ENCODE measurements around the gene MARCKSL1.
A peak's percentile ranks its signal among the peaks of the same experiment; 100 is the strongest.

The MARCKSL1 gene

GRCh38 chr1:32336591-32336932 is 529 bp upstream of the MARCKSL1 start:
- peaks cover 13% of the 10 kb centered on the region for H3K36me3 ChIP-seq (ENCODE audit: control insufficient read depth, insufficient read depth, low read length)
- peaks cover 3% of the 10 kb centered on the region for H3K4me1 ChIP-seq (ENCODE audit: control insufficient read depth, insufficient read depth, low read length)
- no peaks in the 10 kb centered on the region for H3K27me3 ChIP-seq (ENCODE audit: control insufficient read depth, insufficient read depth, low read length)
- no peak overlapping the region for H3K27ac ChIP-seq (ENCODE audit: low read depth, low read length)
- H3K4me3 ChIP-seq (ENCODE audit: low read length), result peak overlapping the region; percentile 44
- no peak overlapping the region for H3K9ac ChIP-seq (ENCODE audit: low read length)

- Histone ChIP-seq H3K4me1 (ENCODE audit: control insufficient read depth, insufficient read depth, low read length) (peaks cover 3% of the 10 kb centered on the region), H3K9ac (ENCODE audit: low read length) (no peak overlapping the region), H3K27me3 (ENCODE audit: control insufficient read depth, insufficient read depth, low read length) (no peaks in the 10 kb centered on the region), H3K4me3 (ENCODE audit: low read length) (peak overlapping the region; percentile 73), H3K36me3 (ENCODE audit: control insufficient read depth, insufficient read depth, low read length) (peaks cover 19% of the 10 kb centered on the region), H3K27ac (ENCODE audit: low read depth, low read length) (no peak overlapping the region)
These were observed 571 bp downstream of the MARCKSL1 start for GRCh38 chr1:32335535-32335789.

- H3K4me3 ChIP-seq (ENCODE audit: low read length), result peak overlapping the region; percentile 73
- no peaks in the 10 kb centered on the region for H3K27me3 ChIP-seq (ENCODE audit: control insufficient read depth, insufficient read depth, low read length)
- peaks cover 3% of the 10 kb centered on the region for H3K4me1 ChIP-seq (ENCODE audit: control insufficient read depth, insufficient read depth, low read length)
- peaks cover 19% of the 10 kb centered on the region for H3K36me3 ChIP-seq (ENCODE audit: control insufficient read depth, insufficient read depth, low read length)
- H3K27ac ChIP-seq (ENCODE audit: low read depth, low read length), result no peak overlapping the region
- H3K9ac ChIP-seq (ENCODE audit: low read length), result no peak overlapping the region
These were observed 1.0 kb downstream of the MARCKSL1 start for GRCh38 chr1:32334864-32335534.

GRCh38 chr1:32334274-32334861 is 1.7 kb downstream of the MARCKSL1 start:
- H3K27ac ChIP-seq (ENCODE audit: low read depth, low read length), result no peak overlapping the region
- H3K36me3 ChIP-seq (ENCODE audit: control insufficient read depth, insufficient read depth, low read length), result peaks cover 21% of the 10 kb centered on the region
- peak overlapping the region; percentile 19 for H3K9ac ChIP-seq (ENCODE audit: low read length)
- H3K4me1 ChIP-seq (ENCODE audit: control insufficient read depth, insufficient read depth, low read length), result peaks cover 3% of the 10 kb centered on the region
- H3K27me3 ChIP-seq (ENCODE audit: control insufficient read depth, insufficient read depth, low read length), result no peaks in the 10 kb centered on the region
- peak overlapping the region; percentile 73 for H3K4me3 ChIP-seq (ENCODE audit: low read length)

GRCh38 chr1:32333251-32333963 is 2.6 kb downstream of the MARCKSL1 start:
- Histone ChIP-seq H3K36me3 (ENCODE audit: control insufficient read depth, insufficient read depth, low read length) (peaks cover 30% of the 10 kb centered on the region), H3K4me1 (ENCODE audit: control insufficient read depth, insufficient read depth, low read length) (peaks cover 3% of the 10 kb centered on the region), H3K27me3 (ENCODE audit: control insufficient read depth, insufficient read depth, low read length) (no peaks in the 10 kb centered on the region), H3K4me3 (ENCODE audit: low read length) (no peak overlapping the region), H3K9ac (ENCODE audit: low read length) (no peak overlapping the region), H3K27ac (ENCODE audit: low read depth, low read length) (no peak overlapping the region)

GRCh38 chr1:32332290-32333079 is 3.5 kb downstream of the MARCKSL1 start:
- H3K27ac ChIP-seq (ENCODE audit: low read depth, low read length), result no peak overlapping the region
- no peak overlapping the region for H3K4me3 ChIP-seq (ENCODE audit: low read length)
- H3K9ac ChIP-seq (ENCODE audit: low read length), result no peak overlapping the region
- H3K27me3 ChIP-seq (ENCODE audit: control insufficient read depth, insufficient read depth, low read length), result no peaks in the 10 kb centered on the region
- H3K4me1 ChIP-seq (ENCODE audit: control insufficient read depth, insufficient read depth, low read length), result peaks cover 3% of the 10 kb centered on the region
- peaks cover 35% of the 10 kb centered on the region for H3K36me3 ChIP-seq (ENCODE audit: control insufficient read depth, insufficient read depth, low read length)

GRCh38 chr1:32331549-32331948 is 4.5 kb downstream of the MARCKSL1 start:
- no peak overlapping the region for H3K4me3 ChIP-seq (ENCODE audit: low read length)
- no peak overlapping the region for H3K9ac ChIP-seq (ENCODE audit: low read length)
- H3K27ac ChIP-seq (ENCODE audit: low read depth, low read length), result no peak overlapping the region
- peaks cover 42% of the 10 kb centered on the region for H3K36me3 ChIP-seq (ENCODE audit: control insufficient read depth, insufficient read depth, low read length)
- peaks cover 3% of the 10 kb centered on the region for H3K4me1 ChIP-seq (ENCODE audit: control insufficient read depth, insufficient read depth, low read length)
- H3K27me3 ChIP-seq (ENCODE audit: control insufficient read depth, insufficient read depth, low read length), result no peaks in the 10 kb centered on the region

GRCh38 chr1:32330558-32331151 is 5.4 kb downstream of the MARCKSL1 start:
- Histone ChIP-seq H3K27me3 (ENCODE audit: control insufficient read depth, insufficient read depth, low read length) (no peaks in the 10 kb centered on the region), H3K4me1 (ENCODE audit: control insufficient read depth, insufficient read depth, low read length) (peaks cover 3% of the 10 kb centered on the region), H3K27ac (ENCODE audit: low read depth, low read length) (no peak overlapping the region), H3K9ac (ENCODE audit: low read length) (no peak overlapping the region), H3K4me3 (ENCODE audit: low read length) (no peak overlapping the region), H3K36me3 (ENCODE audit: control insufficient read depth, insufficient read depth, low read length) (peaks cover 42% of the 10 kb centered on the region)

- peaks cover 46% of the 10 kb centered on the region for H3K36me3 ChIP-seq (ENCODE audit: control insufficient read depth, insufficient read depth, low read length)
- no peaks in the 10 kb centered on the region for H3K27me3 ChIP-seq (ENCODE audit: control insufficient read depth, insufficient read depth, low read length)
- no peak overlapping the region for H3K4me3 ChIP-seq (ENCODE audit: low read length)
- no peak overlapping the region for H3K9ac ChIP-seq (ENCODE audit: low read length)
- H3K4me1 ChIP-seq (ENCODE audit: control insufficient read depth, insufficient read depth, low read length), result peaks cover 3% of the 10 kb centered on the region
- H3K27ac ChIP-seq (ENCODE audit: low read depth, low read length), result no peak overlapping the region
These were observed 6.0 kb downstream of the MARCKSL1 start for GRCh38 chr1:32329931-32330466.

- Histone ChIP-seq H3K27ac (ENCODE audit: low read depth, low read length) (no peak overlapping the region), H3K9ac (ENCODE audit: low read length) (no peak overlapping the region), H3K36me3 (ENCODE audit: control insufficient read depth, insufficient read depth, low read length) (peaks cover 39% of the 10 kb centered on the region), H3K27me3 (ENCODE audit: control insufficient read depth, insufficient read depth, low read length) (no peaks in the 10 kb centered on the region), H3K4me3 (ENCODE audit: low read length) (no peak overlapping the region), H3K4me1 (ENCODE audit: control insufficient read depth, insufficient read depth, low read length) (no peaks in the 10 kb centered on the region)
These were observed 8.8 kb downstream of the MARCKSL1 start for GRCh38 chr1:32327204-32327603.

- H3K4me1 ChIP-seq (ENCODE audit: control insufficient read depth, insufficient read depth, low read length), result no peaks in the 10 kb centered on the region
- no peak overlapping the region for H3K27ac ChIP-seq (ENCODE audit: low read depth, low read length)
- H3K27me3 ChIP-seq (ENCODE audit: control insufficient read depth, insufficient read depth, low read length), result no peaks in the 10 kb centered on the region
- H3K36me3 ChIP-seq (ENCODE audit: control insufficient read depth, insufficient read depth, low read length), result peaks cover 6% of the 10 kb centered on the region
- peak overlapping the region; percentile 9 for H3K4me3 ChIP-seq (ENCODE audit: low read length)
- no peak overlapping the region for H3K9ac ChIP-seq (ENCODE audit: low read length)
These were observed 14.2 kb downstream of the MARCKSL1 start for GRCh38 chr1:32321712-32322291.

All from rectal smooth muscle tissue (tissue), 1 donor.